A549 treated with dexamethasone at 1 μM for 4 hours (cell line): ENCODE data around the gene PCDH18. TPM values are rescaled to one million over a fixed set of nuclear protein-coding genes. Genes with fewer than 3 reads are reported as not detected.

Experiments
- total RNA-seq: library from RNA; stranded (reverse); fragments of 200-300 nt; extraction: Qiagen RNA extraction; gene quantifications from 5 replicates; pipeline ENCODE4 v1.2.3, GENCODE V29; 2022

PCDH18 gene, protein sequence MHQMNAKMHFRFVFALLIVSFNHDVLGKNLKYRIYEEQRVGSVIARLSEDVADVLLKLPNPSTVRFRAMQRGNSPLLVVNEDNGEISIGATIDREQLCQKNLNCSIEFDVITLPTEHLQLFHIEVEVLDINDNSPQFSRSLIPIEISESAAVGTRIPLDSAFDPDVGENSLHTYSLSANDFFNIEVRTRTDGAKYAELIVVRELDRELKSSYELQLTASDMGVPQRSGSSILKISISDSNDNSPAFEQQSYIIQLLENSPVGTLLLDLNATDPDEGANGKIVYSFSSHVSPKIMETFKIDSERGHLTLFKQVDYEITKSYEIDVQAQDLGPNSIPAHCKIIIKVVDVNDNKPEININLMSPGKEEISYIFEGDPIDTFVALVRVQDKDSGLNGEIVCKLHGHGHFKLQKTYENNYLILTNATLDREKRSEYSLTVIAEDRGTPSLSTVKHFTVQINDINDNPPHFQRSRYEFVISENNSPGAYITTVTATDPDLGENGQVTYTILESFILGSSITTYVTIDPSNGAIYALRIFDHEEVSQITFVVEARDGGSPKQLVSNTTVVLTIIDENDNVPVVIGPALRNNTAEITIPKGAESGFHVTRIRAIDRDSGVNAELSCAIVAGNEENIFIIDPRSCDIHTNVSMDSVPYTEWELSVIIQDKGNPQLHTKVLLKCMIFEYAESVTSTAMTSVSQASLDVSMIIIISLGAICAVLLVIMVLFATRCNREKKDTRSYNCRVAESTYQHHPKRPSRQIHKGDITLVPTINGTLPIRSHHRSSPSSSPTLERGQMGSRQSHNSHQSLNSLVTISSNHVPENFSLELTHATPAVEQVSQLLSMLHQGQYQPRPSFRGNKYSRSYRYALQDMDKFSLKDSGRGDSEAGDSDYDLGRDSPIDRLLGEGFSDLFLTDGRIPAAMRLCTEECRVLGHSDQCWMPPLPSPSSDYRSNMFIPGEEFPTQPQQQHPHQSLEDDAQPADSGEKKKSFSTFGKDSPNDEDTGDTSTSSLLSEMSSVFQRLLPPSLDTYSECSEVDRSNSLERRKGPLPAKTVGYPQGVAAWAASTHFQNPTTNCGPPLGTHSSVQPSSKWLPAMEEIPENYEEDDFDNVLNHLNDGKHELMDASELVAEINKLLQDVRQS
- not detected in 5 replicates for total RNA-seq

DNA sequence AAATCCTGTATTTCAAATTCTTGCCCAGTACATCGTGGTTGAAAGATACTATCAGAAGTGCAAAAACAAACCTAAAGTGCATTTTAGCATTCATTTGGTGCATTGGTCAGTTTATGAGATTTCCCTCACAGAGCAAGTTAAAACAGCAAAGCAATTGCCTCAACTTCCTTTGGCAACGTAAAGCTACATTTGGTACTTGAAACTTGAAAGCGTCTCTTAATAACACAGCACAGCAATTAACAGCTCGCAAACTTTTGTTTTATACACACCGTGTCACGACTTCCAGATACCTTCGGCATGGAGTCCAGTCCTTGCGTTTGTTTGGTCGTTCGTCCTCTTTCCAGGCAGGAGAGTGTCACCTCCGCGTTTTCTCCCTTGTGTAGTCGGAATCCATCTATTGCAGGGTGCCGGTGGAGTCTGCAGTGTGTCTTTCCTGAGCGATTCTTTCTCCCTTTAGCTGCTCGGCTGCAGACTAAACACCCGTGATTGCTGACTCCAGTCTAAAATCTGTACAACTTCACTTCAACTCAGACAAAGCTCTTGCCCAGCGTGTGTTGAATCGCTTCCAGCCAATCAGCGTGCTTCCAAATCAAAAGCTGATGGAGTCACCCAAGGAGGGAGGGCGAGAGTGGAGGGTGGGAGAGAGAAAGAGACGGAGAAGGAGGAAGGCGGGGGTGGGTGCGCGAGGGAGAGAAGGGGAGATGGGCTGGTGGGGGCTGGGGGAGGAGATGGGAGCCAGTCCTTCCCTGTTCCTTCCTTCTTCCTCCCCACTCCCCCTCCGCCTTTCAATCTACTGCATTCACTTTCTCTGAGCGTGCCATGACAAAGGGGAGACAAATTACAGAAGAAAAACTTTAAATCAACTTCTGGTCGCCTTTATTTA is at the start of gene PCDH18:
Gene PCDH18, minus strand, starts transcription at position 509 of the 883 bp plus-strand sequence. Its CDS starts 406 bp downstream, at position 103.

